ENCODE results near the gene MVK. TPM values are rescaled to one million over a fixed set of nuclear protein-coding genes. Genes with fewer than 3 reads are reported as not detected.

MVK gene
- polyA plus RNA-seq, 1 of the 3 experiments (the other 2 are of a cell fraction) = 7.0 TPM

DNA sequence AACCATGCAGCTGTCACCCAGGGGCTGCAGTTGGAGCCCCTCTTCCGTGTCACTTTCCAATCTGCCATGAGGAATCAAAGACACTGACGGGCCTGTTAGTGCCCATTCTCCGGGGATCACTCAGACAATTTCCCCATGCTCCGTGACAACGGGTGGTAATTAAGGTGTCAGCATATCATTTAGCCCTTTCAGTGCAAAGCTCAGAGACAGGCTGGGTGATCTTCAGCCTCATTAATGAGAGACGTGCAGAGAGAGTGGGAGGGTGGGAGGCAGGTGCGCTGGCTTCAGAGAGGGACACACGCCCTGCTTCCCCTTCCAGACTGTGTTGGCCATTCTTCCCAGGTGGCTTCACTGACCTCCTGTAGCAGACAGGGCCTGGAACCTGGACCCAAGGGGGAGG is 58.7 kb downstream of the MVK start:
- H3K79me2 ChIP-seq (ENCODE audit: insufficient read depth) = no peaks in the 10 kb centered on the region
- no peak overlapping the region for H3K9ac ChIP-seq
- peaks cover 0 to 17% of the 10 kb centered on the region in 2 experiments; a peak in 1 of 4 replicates for H3K4me1 ChIP-seq (ENCODE audit: control insufficient read depth in 1 of 2, insufficient read depth in 2 of 2, low read depth in 1 of 2, low read length in 1 of 2)
- no peak overlapping the region for H3K4me3 ChIP-seq (ENCODE audit: low read depth in 2 of 2, low read length in 1 of 2)
- H4K20me1 ChIP-seq (ENCODE audit: insufficient read depth) = no peaks in the 10 kb centered on the region
- H3K27ac ChIP-seq (ENCODE audit: low read depth in 2 of 2, low read length in 1 of 2) = no peak overlapping the region
- no peak overlapping the region for H2AFZ ChIP-seq (ENCODE audit: low read depth)
- H3K9me2 ChIP-seq = no peaks in the 10 kb centered on the region
- no peaks in the 10 kb centered on the region for H3F3A ChIP-seq (replicated peaks; ENCODE audit: insufficient read depth)
- no peak for DNase-seq
- WGBS (ENCODE audit: low lambda C conversion rate) = 70% methylated on average over 8 of the region's 8 CpGs
- POLR2A ChIA-PET = interaction anchor here (1.2 kb wide), 1 partner anchor 87 kb away, joined by 3 read pairs; no protein-coding TSS in a partner anchor
- H3K4me2 ChIP-seq = no peak overlapping the region
- H3K27me3 ChIP-seq (ENCODE audit: insufficient read depth) = no peaks in the 10 kb centered on the region
- H3K9me3 ChIP-seq = no peaks in the 10 kb centered on the region
- TF ChIP-seq JUND (IDR thresholded peaks at IDR 0.05) (no peak), RCOR1 (IDR thresholded peaks at IDR 0.05; ENCODE audit: low read length) (no peak), ELF1 (IDR thresholded peaks at IDR 0.05) (no peak), FOSL2 (IDR thresholded peaks at IDR 0.05; ENCODE audit: borderline replicate concordance, low read depth) (no peak), RAD21 (IDR thresholded peaks at IDR 0.05; ENCODE audit: low read length) (no peak), FOXJ3 (CRISPR knock-in tag; IDR thresholded peaks at IDR 0.05) (no peak), POLR2AphosphoS5 (IDR thresholded peaks at IDR 0.05; ENCODE audit: low read depth, low read length) (no peak)
- H3K36me3 ChIP-seq (replicated peaks in 1 of 2; ENCODE audit: control insufficient read depth in 1 of 2, insufficient read depth in 2 of 2, low read length in 1 of 2) = no peaks in the 10 kb centered on the region
- CTCF ChIA-PET = interaction anchor here (1.6 kb wide), 1 partner anchor 24 kb away, joined by 4 read pairs; no protein-coding TSS in a partner anchor

DNA sequence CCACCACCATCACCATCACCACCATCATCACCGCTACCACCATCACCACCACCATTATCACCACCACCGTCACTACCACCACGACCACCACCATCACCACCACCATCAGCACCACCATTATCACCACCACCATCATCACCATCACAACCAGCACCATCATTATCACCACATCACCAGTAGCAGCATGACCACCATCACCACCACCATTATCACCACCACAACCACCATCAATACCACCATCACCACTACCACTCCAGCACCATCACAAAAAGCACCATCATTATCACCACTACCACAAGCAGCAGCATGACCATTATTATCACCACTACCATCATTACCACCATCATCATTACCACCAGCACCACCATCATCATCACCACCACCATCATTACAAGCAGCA is 62.1 kb downstream of the MVK start:
- TF ChIP-seq, protein P1, sequence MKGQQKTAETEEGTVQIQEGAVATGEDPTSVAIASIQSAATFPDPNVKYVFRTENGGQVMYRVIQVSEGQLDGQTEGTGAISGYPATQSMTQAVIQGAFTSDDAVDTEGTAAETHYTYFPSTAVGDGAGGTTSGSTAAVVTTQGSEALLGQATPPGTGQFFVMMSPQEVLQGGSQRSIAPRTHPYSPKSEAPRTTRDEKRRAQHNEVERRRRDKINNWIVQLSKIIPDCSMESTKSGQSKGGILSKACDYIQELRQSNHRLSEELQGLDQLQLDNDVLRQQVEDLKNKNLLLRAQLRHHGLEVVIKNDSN (IDR thresholded peaks at IDR 0.05; ENCODE audit: borderline replicate concordance, low read depth) = no peak
- TF ChIP-seq MEF2A (IDR thresholded peaks at IDR 0.05; ENCODE audit: borderline replicate concordance, low read depth) (no peak), RXRA (IDR thresholded peaks at IDR 0.05; ENCODE audit: borderline replicate concordance, low read depth) (no peak), RCOR1 (IDR thresholded peaks at IDR 0.05; ENCODE audit: low read length) (no peak), SIN3A (IDR thresholded peaks at IDR 0.05; ENCODE audit: borderline replicate concordance, low read depth, low read length) (no peak), FOXM1 (IDR thresholded peaks at IDR 0.05; ENCODE audit: low read depth) (no peak), FOXJ3 (CRISPR knock-in tag; IDR thresholded peaks at IDR 0.05) (no peak)
- TF ChIP-seq, protein P2, sequence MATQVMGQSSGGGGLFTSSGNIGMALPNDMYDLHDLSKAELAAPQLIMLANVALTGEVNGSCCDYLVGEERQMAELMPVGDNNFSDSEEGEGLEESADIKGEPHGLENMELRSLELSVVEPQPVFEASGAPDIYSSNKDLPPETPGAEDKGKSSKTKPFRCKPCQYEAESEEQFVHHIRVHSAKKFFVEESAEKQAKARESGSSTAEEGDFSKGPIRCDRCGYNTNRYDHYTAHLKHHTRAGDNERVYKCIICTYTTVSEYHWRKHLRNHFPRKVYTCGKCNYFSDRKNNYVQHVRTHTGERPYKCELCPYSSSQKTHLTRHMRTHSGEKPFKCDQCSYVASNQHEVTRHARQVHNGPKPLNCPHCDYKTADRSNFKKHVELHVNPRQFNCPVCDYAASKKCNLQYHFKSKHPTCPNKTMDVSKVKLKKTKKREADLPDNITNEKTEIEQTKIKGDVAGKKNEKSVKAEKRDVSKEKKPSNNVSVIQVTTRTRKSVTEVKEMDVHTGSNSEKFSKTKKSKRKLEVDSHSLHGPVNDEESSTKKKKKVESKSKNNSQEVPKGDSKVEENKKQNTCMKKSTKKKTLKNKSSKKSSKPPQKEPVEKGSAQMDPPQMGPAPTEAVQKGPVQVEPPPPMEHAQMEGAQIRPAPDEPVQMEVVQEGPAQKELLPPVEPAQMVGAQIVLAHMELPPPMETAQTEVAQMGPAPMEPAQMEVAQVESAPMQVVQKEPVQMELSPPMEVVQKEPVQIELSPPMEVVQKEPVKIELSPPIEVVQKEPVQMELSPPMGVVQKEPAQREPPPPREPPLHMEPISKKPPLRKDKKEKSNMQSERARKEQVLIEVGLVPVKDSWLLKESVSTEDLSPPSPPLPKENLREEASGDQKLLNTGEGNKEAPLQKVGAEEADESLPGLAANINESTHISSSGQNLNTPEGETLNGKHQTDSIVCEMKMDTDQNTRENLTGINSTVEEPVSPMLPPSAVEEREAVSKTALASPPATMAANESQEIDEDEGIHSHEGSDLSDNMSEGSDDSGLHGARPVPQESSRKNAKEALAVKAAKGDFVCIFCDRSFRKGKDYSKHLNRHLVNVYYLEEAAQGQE (IDR thresholded peaks at IDR 0.05; ENCODE audit: low read depth, low read length) = no peak
- TF ChIP-seq, protein P3, sequence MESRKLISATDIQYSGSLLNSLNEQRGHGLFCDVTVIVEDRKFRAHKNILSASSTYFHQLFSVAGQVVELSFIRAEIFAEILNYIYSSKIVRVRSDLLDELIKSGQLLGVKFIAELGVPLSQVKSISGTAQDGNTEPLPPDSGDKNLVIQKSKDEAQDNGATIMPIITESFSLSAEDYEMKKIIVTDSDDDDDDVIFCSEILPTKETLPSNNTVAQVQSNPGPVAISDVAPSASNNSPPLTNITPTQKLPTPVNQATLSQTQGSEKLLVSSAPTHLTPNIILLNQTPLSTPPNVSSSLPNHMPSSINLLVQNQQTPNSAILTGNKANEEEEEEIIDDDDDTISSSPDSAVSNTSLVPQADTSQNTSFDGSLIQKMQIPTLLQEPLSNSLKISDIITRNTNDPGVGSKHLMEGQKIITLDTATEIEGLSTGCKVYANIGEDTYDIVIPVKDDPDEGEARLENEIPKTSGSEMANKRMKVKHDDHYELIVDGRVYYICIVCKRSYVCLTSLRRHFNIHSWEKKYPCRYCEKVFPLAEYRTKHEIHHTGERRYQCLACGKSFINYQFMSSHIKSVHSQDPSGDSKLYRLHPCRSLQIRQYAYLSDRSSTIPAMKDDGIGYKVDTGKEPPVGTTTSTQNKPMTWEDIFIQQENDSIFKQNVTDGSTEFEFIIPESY (IDR thresholded peaks at IDR 0.05; ENCODE audit: borderline replicate concordance, low read depth) = no peak
- TF ChIP-seq, protein P4, sequence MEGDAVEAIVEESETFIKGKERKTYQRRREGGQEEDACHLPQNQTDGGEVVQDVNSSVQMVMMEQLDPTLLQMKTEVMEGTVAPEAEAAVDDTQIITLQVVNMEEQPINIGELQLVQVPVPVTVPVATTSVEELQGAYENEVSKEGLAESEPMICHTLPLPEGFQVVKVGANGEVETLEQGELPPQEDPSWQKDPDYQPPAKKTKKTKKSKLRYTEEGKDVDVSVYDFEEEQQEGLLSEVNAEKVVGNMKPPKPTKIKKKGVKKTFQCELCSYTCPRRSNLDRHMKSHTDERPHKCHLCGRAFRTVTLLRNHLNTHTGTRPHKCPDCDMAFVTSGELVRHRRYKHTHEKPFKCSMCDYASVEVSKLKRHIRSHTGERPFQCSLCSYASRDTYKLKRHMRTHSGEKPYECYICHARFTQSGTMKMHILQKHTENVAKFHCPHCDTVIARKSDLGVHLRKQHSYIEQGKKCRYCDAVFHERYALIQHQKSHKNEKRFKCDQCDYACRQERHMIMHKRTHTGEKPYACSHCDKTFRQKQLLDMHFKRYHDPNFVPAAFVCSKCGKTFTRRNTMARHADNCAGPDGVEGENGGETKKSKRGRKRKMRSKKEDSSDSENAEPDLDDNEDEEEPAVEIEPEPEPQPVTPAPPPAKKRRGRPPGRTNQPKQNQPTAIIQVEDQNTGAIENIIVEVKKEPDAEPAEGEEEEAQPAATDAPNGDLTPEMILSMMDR (IDR thresholded peaks at IDR 0.05) = no peak
- Histone ChIP-seq H4K20me1 (ENCODE audit: insufficient read depth) (no peaks in the 10 kb centered on the region), H2AFZ (ENCODE audit: low read depth) (no peak overlapping the region), H3K27me3 (ENCODE audit: insufficient read depth) (no peaks in the 10 kb centered on the region), H3K4me2 (no peak overlapping the region), H3K9me3 (no peaks in the 10 kb centered on the region), H3K9ac (no peak overlapping the region), H3F3A (replicated peaks; ENCODE audit: insufficient read depth) (no peaks in the 10 kb centered on the region), H3K4me1 (ENCODE audit: control insufficient read depth in 1 of 2, insufficient read depth in 2 of 2, low read depth in 1 of 2, low read length in 1 of 2) (peaks cover 0 to 16% of the 10 kb centered on the region in 2 experiments; a peak in 1 of 4 replicates), H3K79me2 (ENCODE audit: insufficient read depth) (no peaks in the 10 kb centered on the region), H3K36me3 (replicated peaks in 1 of 2; ENCODE audit: control insufficient read depth in 1 of 2, insufficient read depth in 2 of 2, low read length in 1 of 2) (no peaks in the 10 kb centered on the region), H3K27ac (ENCODE audit: low read depth in 2 of 2, low read length in 1 of 2) (no peak overlapping the region), H3K4me3 (ENCODE audit: low read depth in 2 of 2, low read length in 1 of 2) (no peak overlapping the region), H3K9me2 (no peaks in the 10 kb centered on the region)
- ChIA-PET CTCF (no interaction called here), POLR2A (no interaction called here)
- WGBS (ENCODE audit: low lambda C conversion rate) = 63% methylated on average over 3 of the region's 3 CpGs
- no peak for DNase-seq
